HG03045 (cell line): ENCODE results near the gene ANO4.
"Not testable (repeated sequence)": the region's sequence is repeated elsewhere in the genome, so short reads cannot be mapped to it uniquely, and the experiment has no call there.

Source experiments
- ATAC-seq: cut with Tn5 transposase; IDR thresholded peaks from one replicate; pipeline ENCODE4 v1.9.1; 2021; ENCODE audit warnings: mild to moderate bottlenecking, moderate library complexity; ENCODE audit not compliant: unreplicated experiment

The ANO4 gene

GRCh38 chr12:101076921-101077320, 282.3 kb downstream of the ANO4 start:
- ATAC-seq: no peak

DNA sequence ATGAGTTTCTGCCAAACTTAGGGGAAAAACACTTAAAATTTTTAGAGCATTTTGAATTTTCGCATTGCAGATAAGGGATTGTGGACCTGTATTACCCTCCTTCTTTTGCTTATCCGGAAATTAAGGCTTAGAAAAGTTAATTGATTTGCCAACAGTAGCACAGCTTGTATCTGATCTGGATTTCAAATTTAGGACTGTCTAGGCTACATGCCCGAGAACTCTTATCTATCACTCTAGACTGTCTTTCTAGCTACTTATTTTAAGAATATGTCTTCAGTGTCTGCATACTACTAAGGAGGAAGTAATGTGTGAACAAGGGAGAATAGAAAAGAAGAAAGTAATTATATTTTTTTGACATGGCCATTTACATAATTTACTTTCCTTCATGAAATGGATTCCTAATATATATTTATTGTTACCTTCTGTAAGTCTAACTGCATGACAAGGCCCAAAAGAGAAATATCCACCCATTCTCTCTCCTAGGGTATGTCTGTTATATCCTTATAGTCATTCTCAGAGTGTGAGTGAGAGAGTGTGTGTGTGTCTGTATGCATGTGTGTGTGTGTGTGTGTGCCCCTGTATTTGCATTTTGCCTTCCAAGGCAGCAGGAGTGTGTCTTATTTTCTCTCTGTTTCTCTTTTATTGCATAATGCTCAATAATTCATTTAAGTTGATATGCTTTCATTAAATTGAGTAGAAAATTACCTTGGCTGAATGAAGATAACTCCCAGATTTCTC, 283.4 kb downstream of the ANO4 start:
- no peak for ATAC-seq

DNA sequence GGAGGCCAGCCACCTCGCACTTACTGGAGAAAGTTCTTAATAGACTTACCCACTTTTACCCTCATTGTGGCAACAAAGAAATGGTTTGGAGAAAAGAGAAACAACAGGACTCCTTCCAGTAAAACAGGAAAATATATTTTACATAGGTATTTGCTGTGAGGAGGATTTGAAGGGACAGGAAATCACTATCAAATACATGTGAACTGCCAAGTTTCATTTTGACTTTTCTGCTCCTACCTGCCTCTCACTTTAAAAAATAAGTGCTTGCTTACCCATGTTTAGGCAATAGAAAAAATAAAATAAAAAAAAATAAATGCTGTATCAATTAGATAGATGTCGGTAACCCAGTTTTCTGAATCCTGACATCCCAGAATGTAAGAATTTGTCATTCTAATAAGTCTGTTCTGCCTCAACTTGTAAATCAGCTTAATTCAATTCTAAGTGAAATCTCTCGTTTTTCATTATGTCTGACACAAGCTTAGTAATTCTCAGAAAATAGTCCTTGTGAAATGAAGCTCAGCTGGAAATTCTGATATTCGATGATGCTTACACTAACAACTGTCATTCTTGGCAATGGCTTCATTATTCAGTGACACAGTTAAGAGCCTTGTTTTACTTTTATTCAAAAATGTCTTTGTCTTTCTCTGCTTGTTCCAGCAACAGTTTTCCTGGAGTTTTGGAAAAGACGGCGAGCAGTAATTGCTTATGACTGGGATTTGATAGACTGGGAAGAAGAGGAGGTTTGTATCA, 284.1 kb downstream of the ANO4 start:
- no peak for ATAC-seq

DNA sequence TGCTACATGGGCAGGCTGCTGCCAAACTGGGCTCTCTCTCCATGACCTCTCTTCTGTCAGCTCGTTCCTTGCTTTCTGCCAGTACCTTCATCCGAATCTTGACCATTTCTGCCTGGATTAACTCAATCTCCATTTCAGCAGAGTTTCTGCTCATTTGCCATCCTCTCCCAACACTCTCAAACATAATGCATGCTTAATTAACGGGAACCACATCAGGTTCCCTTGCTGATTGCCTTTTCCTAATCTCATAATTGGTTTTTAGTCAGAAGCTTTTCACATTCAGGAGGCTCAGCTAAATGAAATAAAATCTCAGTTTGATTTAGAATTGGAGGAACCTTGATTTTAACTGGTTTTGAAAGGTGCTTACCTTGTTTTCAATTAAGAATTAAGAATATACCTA, 288.1 kb downstream of the ANO4 start:
- ATAC-seq: no peak

DNA sequence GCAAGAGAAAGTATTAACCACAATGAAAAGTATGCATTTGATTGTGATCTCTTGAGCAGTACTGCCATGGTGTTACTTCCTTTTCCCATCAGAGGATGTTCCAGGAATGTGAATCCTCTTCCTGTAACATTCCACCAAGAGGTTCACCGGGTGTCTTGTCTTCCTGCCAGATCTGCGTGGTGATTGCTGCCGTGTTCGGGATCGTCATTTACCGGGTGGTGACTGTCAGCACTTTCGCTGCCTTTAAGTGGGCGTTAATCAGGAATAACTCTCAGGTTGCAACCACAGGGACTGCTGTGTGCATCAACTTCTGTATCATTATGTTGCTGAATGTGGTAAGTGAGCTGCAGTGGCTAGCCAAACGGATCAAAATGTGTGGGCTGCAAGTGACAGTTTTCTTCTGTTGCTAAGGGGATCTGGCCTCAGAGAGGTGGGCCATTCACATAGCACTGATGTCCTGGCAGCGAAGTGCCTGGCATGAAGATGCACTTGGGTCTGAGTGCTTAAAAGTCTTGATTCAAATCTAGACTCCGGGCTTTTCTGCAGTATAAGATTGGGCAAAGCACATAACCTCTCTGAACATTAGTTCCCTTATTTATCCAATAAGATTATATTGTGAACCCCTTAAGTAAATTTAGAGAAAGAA, 292.0 kb downstream of the ANO4 start:
- ATAC-seq: no peak

DNA sequence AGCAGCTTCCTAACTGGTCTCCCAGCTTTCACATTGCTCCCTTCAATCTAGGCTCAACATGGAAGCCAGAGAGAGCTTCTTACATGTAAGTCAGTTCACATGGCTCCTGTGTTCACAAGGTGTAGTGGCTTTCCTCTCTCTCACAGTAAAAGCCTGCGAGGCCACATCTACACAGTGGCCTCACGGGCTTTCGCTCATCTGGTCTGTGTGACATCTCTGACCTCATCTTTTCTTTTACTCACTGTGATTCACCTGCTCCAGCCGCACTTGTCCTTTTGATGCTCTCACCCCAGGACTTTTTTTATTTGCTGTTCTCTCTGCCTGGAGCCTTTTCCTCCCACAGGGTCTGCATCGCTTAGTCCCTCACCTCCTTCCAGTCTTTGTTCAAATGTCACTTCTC, 293.3 kb downstream of the ANO4 start:
- no peak for ATAC-seq

DNA sequence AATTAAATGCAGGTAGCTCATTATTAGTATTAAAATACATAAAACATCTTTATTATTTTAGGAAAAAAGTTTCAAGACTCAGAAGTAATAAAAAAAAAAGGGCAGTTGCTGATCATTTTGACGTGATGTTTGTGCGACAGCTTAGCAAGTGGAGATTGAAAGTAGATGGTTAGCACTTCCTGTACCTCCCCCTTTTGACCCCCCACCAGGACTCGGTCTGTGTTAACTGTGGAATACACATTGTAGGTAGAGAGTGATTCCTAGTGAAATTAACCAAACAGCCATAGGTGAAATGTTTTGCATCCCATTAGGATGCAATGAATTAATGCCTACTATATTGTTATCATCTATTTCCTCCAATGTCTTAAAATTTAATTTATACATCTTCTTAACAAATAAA, 294.7 kb downstream of the ANO4 start:
- ATAC-seq: no peak

DNA sequence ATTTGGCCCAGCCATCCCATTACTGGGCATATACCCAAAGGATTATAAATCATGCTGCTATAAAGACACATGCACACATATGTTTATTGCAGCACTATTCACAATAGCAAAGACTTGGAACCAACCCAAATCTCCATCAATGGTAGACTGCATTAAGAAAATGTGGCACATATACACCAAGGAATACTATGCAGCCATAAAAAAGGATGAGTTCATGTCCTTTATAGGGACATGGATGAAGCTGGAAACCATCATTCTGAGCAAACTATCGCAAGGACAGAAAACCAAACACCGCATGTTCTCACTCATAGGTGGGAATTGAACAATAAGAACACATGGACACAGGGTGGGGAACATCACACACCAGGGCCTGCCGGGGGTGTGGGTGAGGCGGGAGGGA, 295.6 kb downstream of the ANO4 start:
- not testable (repeated sequence) for ATAC-seq

DNA sequence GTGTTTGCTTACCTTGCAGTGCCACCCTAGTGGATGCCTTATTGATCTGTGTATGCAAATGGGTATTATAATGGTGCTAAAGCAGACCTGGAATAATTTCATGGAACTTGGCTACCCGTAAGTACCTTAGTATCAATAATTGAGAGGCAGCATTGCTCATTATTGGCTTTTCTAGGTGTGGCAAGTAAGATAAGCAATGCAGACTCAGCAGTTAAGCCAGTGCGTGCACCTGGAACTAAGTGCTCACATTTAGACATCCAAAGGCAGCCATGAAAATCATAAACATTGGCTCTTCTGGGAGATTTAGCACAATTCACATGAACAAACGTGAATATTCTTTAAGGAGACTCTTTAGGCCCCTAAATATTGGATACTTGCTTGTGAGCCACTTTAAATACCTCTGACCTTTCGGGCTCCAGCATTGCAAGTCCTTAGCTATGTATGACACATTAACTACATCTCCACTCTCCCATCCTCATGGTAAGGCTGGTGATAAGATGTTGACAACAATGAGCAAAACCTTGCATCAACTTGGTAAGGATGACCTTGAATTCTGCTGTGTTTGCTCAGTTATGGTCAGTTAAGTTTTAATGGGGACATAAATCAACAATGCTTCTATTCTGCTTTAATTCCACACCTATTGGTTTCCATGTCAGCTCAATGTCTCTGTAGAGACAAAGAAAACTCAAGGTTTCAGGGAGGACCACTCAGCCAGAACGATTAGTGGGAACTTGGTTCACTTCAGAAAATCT, 303.4 kb downstream of the ANO4 start:
- ATAC-seq: no peak

GRCh38 chr12:101107032-101107763, 312.6 kb downstream of the ANO4 start:
- no peak for ATAC-seq

DNA sequence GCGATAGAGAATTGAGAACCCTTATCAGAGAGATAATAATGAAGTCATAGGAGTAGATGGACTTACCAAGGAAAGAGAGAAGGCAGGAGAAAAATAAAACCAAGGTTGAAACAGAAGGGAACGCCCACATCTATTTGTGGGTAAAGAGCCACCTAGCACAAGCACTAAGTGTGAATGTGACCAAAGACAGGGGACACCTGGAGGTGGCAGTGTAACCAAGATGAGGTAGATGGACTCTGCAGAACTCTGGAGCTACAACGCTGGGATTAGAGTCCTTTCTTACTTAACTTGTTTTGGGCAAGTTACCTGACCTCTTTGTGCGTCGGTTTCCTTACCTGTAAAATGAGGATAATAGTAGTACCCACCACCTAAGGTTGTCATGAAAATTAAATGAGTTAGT, 313.6 kb downstream of the ANO4 start:
- no peak for ATAC-seq

GRCh38 chr12:101110866-101111265, 316.3 kb downstream of the ANO4 start:
- ATAC-seq: no peak

DNA sequence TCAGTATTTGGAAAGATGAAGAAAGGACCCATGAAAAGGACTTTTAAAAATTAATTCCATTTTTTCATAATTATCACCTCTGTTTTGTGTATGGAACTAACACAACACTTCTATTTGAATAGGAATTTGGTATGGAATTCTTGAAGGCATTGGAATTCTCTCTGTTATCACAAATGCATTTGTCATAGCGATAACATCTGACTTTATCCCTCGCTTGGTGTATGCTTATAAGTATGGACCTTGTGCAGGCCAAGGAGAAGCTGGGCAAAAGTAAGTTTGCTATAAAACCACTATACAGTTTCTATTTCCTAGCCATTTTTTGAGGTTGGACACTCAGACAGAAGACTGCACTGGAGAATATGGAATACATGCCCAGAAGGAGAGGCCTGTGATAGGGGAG, 316.9 kb downstream of the ANO4 start:
- no peak for ATAC-seq

- ATAC-seq: no peak
Observed at GRCh38 chr12:101115326-101115725, 320.8 kb downstream of the ANO4 start.

GRCh38 chr12:101116911-101117310, 322.3 kb downstream of the ANO4 start:
- no peak for ATAC-seq

DNA sequence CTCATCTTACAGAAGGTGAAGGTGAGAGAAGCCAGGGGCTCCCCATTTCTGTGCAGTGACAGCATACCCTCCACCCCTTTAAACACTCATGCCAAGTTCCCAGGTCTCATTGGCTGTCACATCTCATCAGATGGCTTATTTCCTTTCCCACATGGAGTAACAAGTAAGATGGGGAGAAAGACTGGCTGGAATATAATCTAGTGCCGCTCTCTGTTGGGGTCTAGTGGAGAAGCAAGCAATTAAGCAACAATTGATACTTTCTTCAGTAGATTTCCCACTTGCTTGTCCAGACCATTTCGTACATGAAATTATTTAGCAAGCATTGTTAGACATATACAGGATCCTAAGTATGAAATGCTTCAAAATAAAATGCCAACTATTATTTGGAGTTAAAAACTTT, 323.3 kb downstream of the ANO4 start:
- no peak for ATAC-seq

DNA sequence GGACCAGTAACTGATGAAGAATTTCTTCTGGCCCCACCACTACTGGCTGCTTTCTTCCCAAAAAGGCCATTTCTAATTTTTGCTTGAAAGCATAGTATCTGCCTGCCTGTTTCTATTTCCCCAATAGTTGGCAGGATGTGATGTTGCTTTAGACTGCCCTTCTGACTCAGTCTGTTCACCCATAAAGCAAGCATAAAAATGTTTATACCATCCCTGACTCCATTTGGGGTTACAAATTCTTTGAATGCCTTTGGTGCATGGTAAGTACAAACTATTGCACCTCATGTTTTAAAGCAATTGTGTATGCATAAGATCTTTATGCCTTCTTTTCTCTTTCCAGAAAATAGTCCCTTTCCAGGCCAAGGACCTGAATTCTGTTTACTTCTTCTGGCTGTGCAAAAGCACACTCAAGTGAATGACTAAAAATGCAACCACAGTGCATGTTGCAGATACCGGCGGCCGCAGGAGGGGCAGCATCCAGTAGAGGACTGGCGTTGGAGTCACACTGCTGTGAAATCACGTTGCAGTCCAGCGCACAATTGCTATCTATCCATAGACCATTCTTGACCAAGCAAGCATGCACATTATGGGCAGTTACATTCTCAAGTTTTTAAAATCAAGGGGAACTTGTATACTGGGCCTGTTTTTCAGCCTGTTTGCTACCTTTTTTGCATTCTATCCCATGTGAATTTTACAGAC, 333.1 kb downstream of the ANO4 start:
- no peak for ATAC-seq

- ATAC-seq: not testable (repeated sequence)
Observed at GRCh38 chr12:101145777-101146431, 351.3 kb downstream of the ANO4 start.

DNA sequence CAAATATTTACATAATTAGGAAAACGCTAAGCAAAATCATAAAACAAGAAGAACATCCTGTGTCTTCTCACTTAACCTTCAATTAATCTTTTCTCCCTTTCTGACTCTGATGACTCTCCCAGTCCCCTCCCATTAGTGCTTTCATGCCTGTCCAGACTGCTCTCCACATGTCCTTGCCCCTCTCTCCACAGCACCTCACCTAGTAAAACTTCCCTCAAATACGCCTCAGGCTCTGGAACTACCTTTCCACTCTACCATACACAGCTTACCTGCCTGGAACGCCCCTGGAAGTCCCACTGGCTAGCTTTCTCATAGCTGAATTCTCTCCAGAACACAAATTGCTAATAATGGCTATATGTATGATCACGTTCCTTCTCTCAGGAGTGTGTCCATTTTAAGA, 370.7 kb downstream of the ANO4 start:
- ATAC-seq: no peak

GRCh38 chr12:101166866-101167265, 372.3 kb downstream of the ANO4 start:
- ATAC-seq: no peak
